GM19023 (cell line): ENCODE results near the gene PSMG2.
"Not testable (repeated sequence)": the region's sequence is repeated elsewhere in the genome, so short reads cannot be mapped to it uniquely, and the experiment has no call there.

Experiments used
- ATAC-seq: cut with Tn5 transposase; IDR thresholded peaks from one replicate; pipeline ENCODE4 v1.9.1; 2021; ENCODE audit warnings: mild to moderate bottlenecking, moderate library complexity; ENCODE audit not compliant: unreplicated experiment

PSMG2 gene

DNA sequence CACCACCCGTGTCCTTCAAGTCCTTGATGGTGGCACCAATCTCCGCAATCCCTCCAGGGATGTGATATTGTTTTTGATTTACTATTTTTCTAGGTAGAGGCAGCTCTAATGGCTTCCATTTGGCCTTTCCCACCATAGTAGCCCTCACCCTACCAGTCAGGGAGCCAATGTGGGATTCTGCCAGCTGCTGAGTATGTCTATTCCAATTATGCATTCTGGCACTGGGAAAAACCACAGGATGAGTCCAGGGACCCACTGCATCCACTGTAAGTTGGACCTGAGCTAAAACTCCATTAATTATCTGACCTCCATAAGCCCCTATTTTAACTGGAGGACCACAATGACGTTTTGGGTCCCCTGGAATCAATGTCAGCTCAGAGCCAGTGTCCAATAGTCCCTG is 55.7 kb downstream of the PSMG2 start:
- ATAC-seq = not testable (repeated sequence)

DNA sequence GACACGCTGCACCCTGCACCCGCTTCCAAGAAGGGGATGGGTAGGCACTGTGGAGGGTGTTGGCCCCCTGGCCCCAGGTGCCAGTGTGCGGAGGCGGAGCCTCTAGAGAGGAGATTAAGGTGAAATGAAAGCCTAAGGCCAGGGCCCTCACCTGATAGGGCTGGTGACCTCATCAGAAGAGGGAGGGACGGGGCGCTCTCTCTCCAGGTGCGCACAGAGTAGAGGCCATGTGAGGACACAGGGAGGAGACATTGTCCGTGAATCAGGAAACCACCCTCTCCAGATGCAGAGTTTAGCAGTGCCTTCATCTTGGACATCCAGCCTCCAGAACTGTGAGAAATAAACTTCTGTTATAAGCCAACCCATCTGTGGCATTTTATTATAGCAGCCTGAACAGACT is 62.3 kb downstream of the PSMG2 start:
- ATAC-seq = no peak

DNA sequence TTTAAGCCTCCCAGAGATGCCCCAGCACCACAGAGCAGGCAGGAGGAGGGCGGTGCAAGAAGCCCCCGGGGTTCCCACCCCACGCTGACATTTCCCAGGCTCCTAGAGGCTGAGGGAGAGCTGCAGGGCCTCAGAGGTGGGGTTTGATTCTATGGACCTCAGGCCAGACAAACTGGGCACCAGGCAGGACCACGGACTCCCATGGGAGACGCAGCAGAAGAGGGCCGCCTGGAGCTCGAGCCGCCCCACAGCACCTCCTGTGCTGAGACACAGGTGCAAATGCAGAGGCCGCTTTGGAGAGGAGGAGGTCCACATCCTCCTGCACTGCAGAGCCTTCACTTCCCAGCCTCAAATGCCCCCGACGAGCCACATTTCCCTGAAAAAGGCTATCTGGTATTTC is 62.7 kb downstream of the PSMG2 start:
- no peak for ATAC-seq

DNA sequence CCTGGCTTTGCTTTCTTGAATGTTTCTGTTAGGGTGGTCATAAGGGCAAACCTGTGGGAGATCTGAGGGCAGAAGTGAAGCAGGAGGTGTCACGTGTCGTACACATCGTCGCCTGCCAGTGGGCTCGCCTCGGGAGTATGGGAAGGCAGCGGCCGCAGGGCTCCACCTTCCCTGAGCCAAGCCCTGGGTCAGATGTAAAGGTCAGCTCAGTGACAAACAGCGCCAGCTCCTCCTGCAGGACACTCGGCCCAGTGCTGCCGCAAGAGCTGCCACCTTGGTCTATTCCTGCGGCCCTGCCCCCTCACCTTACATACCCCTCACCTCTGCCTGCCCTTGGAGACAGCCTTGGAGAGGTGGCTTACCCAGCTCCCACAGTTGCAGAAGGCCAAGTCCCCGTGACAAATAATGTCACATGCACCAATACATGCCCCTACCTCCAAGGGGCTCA is 64.2 kb downstream of the PSMG2 start:
- ATAC-seq = no peak

DNA sequence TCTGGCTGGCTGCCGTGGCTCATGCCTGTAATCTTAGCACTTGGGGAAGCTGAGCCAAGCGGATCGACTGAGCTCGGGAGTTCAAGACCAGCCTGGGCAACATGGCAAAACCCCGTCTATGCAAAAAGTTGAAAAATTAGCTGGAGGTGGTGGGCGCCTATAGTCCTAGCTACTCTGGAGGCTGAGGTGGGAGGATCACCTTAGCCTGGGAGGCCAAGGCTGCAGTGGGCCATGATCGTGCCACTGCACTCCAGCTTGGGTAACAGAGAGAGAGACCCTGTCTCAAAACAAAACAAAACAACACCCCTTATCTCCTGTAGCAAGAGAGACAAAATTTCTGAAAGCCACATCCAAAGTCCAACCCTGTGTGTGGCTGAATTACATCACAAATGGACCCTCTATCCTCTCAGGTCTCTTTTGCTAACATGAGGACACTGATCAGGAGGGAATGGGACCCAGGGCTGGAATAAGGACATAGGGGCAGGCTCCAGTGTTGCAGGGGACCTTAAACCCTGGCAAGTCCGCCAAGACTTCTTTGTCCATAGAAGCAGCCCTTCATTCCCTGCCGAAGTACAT is 64.8 kb downstream of the PSMG2 start:
- ATAC-seq = no peak

GRCh38 chr18:12768625-12769024 is 65.8 kb downstream of the PSMG2 start:
- ATAC-seq = no peak

GRCh38 chr18:12769136-12769535 is 66.3 kb downstream of the PSMG2 start:
- no peak for ATAC-seq

DNA sequence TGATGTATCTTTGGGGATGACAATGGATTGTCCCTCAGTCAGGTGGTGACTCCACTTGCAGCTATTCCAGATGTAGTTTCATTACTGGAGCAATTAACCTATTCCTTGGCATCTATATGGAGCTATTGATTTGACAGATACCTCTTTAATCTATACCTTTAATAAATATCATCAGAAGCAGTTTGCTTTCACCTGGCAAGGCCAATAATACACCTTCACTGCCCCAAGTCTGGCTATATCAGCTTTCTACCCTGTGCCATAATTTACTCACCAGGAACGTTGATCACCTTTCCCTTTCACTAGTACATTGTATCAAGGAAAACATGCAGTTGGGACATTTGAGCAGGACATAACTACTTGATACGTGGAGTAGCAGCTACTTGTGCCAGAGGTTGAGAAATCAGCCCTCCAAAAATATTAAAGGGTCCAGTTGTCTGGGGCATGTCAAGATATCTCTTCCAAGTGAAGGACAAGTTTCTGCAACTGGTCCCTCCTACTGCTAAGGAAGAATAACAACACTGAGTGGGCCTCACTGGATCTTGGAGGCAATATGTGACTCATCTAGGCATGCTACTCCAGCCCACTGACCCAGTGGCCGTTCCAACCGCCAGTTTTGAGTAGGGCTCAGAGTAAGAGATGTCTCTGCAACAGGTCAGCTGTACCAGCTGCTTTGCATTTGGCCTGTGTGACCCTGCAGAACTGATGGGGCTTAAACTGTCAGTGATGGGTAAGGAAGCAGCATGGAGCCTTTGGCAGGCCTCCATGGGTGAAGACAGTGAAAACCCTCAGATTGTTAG is 67.0 kb downstream of the PSMG2 start:
- ATAC-seq = no peak

GRCh38 chr18:12770469-12771219 is 67.8 kb downstream of the PSMG2 start:
- no peak for ATAC-seq

DNA sequence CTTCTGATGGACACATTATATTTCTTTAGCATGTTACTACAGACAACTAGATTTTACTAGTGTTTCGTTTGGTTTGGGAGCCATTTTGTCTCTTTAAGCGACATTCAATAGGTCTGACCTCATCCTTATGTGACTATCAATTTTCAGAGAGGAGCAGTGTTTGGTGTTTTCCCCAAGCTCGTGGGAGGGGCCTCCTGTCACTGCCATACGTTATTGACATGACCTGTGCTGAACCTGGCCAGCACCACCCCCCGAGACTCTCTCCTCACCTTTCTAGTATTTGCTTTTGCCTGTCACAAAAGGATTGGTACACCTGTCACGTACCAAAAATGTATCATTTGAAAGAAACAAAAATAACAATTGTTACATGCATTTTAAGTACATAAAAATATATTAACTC is 69.3 kb downstream of the PSMG2 start:
- no peak for ATAC-seq

GRCh38 chr18:12773369-12773768 is 70.5 kb downstream of the PSMG2 start:
- no peak for ATAC-seq

DNA sequence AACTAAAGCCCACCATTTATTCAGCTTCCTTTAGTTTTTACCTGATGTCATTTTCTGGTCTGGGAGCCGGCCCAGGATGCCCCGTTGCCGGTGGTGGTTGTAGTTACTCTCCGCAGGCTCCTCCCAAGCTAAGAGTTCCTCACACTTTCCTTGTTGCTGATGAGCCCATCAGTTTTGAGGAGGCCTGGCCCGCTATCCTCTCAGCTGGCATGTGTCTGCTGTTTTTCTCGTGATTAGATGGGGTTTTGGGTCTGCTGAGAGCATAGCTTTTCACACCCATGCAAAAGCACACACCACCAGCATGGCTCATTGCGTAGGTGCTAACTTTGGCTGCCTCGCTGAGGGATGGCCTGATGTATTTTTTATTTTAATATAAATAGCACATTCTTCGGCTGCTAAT is 72.1 kb downstream of the PSMG2 start:
- ATAC-seq = no peak
